HG03575 (cell line): ENCODE measurements around the gene ARHGEF1.
"Not testable (repeated sequence)": the region's sequence is repeated elsewhere in the genome, so short reads cannot be mapped to it uniquely, and the experiment has no call there.

Source experiments
- ATAC-seq: cut with Tn5 transposase; IDR thresholded peaks from one replicate; pipeline ENCODE4 v1.9.1; 2021; ENCODE audit not compliant: unreplicated experiment, insufficient number of reproducible peaks, low FRiP score; ENCODE audit errors: extremely low read depth

ARHGEF1 gene

GRCh38 chr19:41913538-41914423, 30.8 kb downstream of the ARHGEF1 start:
- no peak for ATAC-seq

GRCh38 chr19:41914424-41914834, 31.4 kb downstream of the ARHGEF1 start:
- not testable (repeated sequence) for ATAC-seq

DNA sequence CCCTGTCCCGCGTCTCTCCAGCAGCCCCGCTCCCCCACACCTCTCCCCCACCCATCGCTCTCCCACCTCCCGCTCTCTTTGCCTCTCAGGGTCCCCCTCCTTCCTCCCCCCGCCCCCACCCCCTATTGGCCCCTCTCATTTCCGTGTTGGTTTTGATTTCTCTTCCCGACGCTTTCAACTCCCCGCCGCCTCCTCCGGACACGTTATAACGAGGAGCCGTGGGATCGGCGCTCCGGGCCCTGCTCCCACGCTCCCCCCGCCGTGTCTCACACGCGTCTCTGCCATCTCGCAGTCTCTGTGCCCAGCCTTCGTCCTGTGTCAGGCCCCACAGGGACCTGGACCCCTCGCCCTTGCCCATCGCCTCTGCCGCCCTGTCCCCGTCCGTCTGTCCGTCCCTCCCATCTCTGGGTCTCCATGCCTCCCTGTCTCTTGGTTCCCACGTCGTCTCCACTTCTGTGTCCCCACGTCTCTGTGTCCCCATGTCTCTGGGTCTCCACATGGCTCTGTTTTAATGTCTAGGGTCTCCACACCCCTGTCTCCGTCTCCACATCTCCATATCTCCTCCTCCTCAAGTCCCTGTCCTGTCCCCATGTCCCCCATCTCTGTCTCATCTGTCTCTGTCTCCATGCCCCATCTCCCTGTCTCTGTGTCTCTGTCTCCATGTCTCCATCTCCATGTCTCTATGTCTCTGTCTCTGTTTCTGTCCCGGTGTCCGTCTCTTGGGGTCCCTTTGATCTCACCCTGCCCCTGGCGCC, 32.2 kb downstream of the ARHGEF1 start:
- no peak for ATAC-seq

DNA sequence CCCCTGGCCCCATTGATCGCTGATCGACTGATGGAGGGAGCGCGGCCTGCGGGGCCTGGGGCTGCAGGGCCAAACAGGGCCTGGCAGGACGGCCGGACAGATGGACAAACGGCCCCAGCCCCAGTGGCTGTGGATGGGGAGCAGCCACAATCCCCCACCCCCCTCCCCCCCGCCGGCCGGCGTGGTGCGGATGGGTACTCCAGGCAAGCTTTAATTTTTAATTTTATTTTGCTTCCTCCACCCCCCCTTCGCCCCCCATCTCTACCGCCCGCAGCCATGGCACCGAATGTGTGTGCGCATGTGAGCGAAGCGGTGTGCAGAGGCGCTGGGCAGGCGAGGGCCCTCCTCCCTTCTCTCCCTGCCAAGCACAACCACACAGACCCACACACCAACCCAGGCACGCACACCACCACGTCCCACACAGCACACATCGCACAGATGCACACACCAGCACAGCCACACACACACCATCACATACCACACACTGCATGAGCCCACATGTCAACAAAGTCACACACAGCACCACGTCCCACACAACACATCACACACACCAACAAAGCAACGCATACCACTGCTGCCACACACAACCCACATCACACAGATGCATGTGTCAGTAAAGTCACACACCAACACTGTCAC, 32.9 kb downstream of the ARHGEF1 start:
- no peak for ATAC-seq

DNA sequence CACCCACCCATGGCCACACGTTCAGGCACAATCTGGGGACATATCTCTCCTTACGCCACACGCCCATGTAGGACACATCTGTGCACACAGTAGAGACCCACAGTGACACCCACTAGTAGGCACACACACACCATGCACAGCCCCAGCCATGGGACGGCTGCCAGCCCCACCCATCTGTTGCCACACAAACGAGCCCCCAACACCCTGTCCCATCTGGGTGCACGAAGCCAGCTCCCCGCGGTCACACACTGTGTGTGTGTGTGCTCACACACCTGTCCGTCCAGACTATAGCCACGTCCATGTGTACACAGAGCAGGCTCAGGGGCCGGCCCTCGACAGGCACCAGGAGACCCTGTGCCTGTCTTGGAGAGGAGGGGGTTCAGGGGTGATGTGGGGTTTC, 34.7 kb downstream of the ARHGEF1 start:
- no peak for ATAC-seq

- ATAC-seq: no peak
These were observed 35.1 kb downstream of the ARHGEF1 start for GRCh38 chr19:41918095-41918494.

- no peak for ATAC-seq
These were observed 35.8 kb downstream of the ARHGEF1 start for GRCh38 chr19:41918653-41919244.

- ATAC-seq: no peak
These were observed 37.1 kb downstream of the ARHGEF1 start for GRCh38 chr19:41919948-41920712.

GRCh38 chr19:41920882-41921576, 38.0 kb downstream of the ARHGEF1 start:
- no peak for ATAC-seq

- no peak for ATAC-seq
These were observed 38.9 kb downstream of the ARHGEF1 start for GRCh38 chr19:41921577-41922576.

GRCh38 chr19:41922585-41922984, 39.6 kb downstream of the ARHGEF1 start:
- ATAC-seq: no peak

DNA sequence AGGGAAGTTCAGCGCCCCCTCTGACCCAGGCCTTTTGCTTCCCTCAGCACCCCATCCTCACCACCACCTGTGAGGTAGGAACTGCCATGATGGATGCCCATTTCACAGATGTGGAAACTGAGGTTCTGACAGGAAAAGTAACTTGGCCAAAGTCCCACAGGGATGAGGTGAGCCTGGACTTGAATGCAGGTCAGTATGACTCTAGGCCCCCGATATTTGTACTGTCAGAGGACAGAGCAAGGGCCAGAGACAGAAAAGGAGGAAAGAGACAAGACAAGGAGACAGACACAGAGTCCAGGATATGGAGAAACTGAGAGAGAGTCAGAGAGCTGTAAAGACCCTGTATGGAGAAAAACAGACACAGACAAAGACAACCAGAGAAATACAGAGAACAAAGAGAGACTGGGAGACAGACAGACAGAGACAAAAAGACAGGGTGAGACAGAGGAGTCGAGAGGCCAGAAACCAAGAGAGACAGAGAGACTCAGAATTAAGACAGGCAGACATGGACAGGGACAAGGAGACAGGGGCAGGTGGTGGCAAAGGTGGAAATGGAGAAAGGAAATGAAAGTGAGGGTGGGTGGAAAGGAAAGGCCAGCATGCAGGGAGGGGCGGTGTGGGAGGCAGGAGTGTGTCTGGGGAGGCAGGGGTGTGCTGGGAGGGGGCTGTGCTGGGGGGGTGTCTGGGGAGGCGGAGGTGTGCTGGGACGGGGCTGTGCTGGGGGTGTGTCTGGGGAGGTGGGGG, 40.2 kb downstream of the ARHGEF1 start:
- no peak for ATAC-seq

DNA sequence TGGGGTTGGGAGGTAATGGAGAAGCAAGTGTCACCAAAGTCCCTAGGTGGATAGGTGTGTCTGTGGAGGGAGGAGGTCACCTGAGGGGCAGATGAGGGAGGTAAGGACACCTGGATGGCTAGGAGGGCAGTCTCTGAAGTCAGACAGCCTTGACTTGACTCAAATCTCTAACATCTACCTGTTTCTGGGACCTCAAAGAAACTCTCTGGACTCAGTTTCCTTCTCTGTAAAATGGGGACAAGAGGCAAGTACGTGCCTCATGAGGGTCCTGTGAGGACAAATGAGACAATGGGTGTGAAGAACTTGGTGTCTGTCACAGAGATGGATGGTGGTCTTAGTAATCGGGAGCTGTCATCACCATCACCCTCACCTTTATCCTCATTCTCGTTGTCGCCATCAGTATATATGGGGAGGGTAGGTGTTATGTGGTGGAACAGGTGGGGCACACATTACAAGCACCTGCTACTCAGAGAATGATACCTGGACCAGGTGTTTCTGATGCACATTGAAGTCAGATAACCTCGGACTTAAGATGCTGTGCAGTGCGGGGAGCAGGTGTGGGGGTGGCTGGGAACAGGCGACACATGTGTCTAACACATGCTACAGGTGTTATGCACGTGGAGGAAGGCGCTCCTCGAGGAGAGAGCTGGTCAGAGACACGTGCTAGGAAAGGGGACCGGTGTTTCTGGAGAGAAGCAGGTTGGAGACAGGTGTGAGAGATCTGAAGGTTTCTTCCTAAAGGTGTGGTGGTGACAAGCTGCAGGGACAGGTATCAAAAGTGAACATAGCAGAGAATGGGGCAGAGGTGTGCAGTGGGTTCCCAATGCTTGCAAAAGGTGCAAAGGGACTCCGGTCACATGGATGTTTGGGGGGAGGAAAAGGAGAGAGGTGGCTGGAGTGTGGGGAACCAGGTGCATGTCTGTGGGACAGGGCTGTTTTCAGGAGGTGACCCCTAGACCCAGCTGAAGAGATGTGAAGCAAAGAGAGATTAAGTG, 41.5 kb downstream of the ARHGEF1 start:
- ATAC-seq: no peak

DNA sequence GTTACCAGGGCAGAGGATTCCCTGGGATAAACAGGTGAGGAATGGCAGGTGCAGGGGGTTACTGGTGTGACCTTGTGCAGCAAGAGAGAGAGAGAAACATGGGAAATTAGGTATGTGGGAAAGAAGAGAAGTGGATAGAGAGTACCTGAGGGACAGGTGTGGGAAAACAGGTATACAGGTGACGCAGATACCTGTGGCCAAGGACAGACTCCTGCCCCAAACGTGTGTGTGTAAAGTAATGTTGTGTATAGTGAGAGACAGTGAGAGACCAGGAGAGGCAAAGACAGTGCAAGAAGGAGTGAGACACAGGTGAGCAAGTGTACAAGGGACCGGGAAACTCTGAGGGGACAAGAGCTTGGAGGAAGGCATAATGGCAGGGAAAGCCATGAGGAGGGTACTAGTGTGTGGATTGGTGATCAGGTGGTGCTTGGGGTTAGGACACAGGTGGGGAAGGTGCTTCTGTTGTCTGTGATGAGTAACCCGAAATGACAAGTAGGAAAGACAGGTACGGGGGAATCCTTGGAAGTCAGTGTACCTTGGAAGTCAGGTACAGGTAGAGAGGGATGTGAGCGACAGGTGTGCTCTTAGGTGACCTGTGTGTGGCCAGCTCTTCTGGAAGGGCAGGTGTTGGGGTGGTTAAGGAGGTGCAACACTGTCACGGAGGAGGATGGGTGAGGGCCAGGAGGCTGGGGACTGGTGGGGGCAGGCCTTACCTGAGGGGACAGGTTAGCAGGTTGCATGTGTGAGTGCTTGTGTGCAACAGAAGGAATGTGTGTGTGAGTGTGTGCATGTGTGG, 42.4 kb downstream of the ARHGEF1 start:
- ATAC-seq: no peak
